ENCODE measurements around the gene FLOT1. TPM values are rescaled to one million over a fixed set of nuclear protein-coding genes. Genes with fewer than 3 reads are reported as not detected.

The FLOT1 gene
- total and polyA plus RNA-seq, 7 donors: 141 to 206 (median 174) TPM

DNA sequence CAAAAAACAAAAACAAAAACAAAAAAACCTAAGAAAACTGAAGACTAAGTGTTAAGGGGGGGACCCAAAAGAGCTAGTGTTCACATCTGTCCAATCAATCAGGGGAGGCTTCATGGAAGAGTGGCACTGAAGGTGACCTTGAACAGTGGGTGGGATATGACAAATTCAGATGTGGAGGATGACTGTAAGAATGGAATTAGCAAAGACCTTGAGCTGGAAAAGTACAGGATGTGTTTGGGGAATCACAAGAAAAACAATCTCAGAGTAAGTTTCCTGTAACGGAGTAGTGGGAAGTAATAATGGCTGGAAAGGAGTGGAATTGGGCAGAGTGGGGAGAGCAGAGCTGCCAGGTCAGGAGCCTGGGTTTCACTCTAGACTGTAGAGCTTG, 4.8 kb upstream of the FLOT1 start:
- peaks cover 3 to 50% (median 42%) of the 10 kb centered on the region in 4 donors for H3K4me1 ChIP-seq
- no peak overlapping the region for H3K4me3 ChIP-seq
- TF ChIP-seq CTCF (IDR thresholded peaks at IDR 0.05): no peak
- no peak for TF ChIP-seq POLR2A (IDR thresholded peaks at IDR 0.05)
- TF ChIP-seq EP300 (IDR thresholded peaks at IDR 0.05): no peak
- TF ChIP-seq POLR2AphosphoS5 (IDR thresholded peaks at IDR 0.05): no peak
- intact Hi-C loops (cut with DNase I): loop anchor here (10.0 kb wide), 1 partner anchor 338 kb away; no protein-coding TSS in a partner anchor
- no peaks in the 10 kb centered on the region for H3K27me3 ChIP-seq
- DNase-seq: no peak
- peak overlapping the region in 3 of 4 donors; percentile 87 to 93 (median 90) for H3K27ac ChIP-seq
- 56 to 82% methylated on average over 1 of the region's 1 CpG for WGBS, 2 donors
- no peaks in the 10 kb centered on the region for H3K36me3 ChIP-seq
- H3K9me3 ChIP-seq: no peaks in the 10 kb centered on the region

GRCh38 chr6:30744054-30744805, 1.7 kb upstream of the FLOT1 start, which contains the start of gene IER3:
IER3 (minus strand) TSS chr6:30744547; CDS start chr6:30744518, 29 bp downstream.
- peak within 1 kb of the TSS; percentile 90 to 98 (median 96) for H3K27ac ChIP-seq
- peak; percentile 94 for DNase-seq
- no peaks in the 10 kb centered on the region for H3K27me3 ChIP-seq
- no peaks in the 10 kb centered on the region for H3K9me3 ChIP-seq
- peaks cover 3 to 52% (median 40%) of the 10 kb centered on the region in 4 donors for H3K4me1 ChIP-seq
- intact Hi-C loops (cut with DNase I): loop anchor here (5.0 to 10.0 kb wide), 3 partner anchors 83 to 341 kb away; partner anchors contain the start of genes MRPS18B and PPP1R10
- WGBS, 2 donors: 1% methylated on average over 54 of the region's 54 CpGs
- peak within 1 kb of the TSS; percentile 71 to 90 (median 82) for H3K4me3 ChIP-seq
- TF ChIP-seq EP300 (IDR thresholded peaks at IDR 0.05) (peak in 1 of 4 donors; percentile 22), POLR2AphosphoS5 (IDR thresholded peaks at IDR 0.05) (peak; percentile 87 to 98 (median 96)), CTCF (IDR thresholded peaks at IDR 0.05) (peak in 3 of 4 experiments; percentile 46 to 67 (median 57)), POLR2A (IDR thresholded peaks at IDR 0.05) (peak; percentile 87 to 95)
- peaks cover 0 to 21% (median 13%) of the 10 kb centered on the region in 4 donors for H3K36me3 ChIP-seq

DNA sequence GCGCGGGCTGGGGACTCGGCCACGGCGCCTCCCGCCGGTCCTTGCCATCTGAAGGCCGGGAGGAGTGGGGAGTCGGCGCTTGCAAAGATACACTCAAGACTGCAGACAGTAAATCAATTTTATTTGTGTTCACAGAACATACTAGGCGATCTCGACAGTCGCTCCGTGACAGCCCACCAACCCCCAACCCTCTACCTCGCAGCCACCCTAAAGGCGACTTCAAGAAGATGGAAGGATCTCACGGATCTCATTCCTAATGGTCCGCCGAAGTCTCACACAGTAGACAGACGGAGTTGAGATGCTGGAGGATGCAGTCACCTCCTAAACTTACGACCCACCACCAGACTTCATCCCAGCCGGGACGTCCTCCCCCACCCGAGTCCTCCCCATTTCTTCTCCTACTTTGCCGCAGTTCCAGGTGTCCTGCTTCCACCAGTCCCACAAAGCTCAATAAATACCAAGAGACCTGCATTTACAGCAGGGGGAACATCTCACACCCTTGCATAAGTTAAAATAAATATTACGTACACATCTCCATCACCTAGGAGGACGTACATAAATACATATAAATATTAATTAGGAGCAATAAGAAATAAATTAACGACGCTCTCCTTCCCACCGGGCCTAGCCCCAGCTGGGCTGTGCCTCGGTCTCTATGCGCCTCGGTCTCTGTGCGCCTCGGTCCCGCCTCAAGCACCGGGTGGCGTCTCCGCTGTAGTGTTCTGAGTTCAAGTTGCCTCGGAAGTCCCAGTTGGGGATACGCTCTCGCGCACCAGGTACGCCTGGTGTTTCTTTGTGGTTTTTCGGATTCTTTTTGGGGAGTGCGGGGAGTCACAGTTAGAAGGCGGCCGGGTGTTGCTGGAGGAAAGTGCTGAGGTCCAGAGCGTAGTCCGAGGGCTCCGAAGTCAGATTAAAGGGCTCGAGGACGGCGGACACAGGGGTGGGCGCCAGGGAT, 889 bp upstream of the FLOT1 start:
- TF ChIP-seq POLR2A (IDR thresholded peaks at IDR 0.05) (no peak), EP300 (IDR thresholded peaks at IDR 0.05) (no peak), POLR2AphosphoS5 (IDR thresholded peaks at IDR 0.05) (no peak), CTCF (IDR thresholded peaks at IDR 0.05) (no peak)
- peaks cover 7 to 29% (median 18%) of the 10 kb centered on the region in 4 donors for H3K36me3 ChIP-seq
- H3K4me1 ChIP-seq: peaks cover 3 to 52% (median 39%) of the 10 kb centered on the region in 4 donors
- 1 to 3% methylated on average over 55 of the region's 55 CpGs for WGBS, 2 donors
- no peaks in the 10 kb centered on the region for H3K27me3 ChIP-seq
- peak overlapping the region; percentile 90 to 98 (median 96) for H3K27ac ChIP-seq
- no peaks in the 10 kb centered on the region for H3K9me3 ChIP-seq
- intact Hi-C loops (cut with DNase I): loop anchor here (2.0 to 10.0 kb wide), 5 partner anchors 37 to 341 kb away; partner anchors contain the start of genes DDR1, MRPS18B and PPP1R10
- DNase-seq: peak; percentile 79
- peak overlapping the region; percentile 71 to 90 (median 82) for H3K4me3 ChIP-seq

DNA sequence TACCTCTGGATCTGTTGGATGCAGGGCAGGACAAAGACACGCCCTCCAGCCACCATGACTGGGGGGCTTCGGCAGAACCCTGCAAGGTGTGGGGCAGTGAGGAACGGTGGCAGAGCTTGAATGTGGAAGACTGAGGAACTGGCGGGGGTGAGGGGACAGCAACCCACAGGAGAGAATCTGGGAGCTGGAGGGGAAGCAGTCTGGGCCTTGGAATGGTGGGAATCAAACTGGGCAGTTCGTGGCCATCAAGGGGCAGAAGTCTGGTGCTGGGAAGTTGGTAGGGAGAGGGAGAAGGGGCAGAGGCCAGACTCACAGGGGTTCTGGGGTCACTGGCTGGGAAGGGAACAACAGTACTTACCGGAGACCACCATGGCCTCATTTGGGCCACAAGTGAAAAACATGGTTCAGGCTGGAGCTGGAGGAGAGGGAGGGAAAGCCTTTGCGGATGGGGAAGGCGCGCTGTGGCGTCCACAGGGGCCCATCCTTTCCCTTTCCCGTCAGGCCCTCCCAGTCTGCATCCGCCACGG, 635 bp downstream of the FLOT1 start:
- no peak for DNase-seq
- no peaks in the 10 kb centered on the region for H3K27me3 ChIP-seq
- H3K27ac ChIP-seq: peak overlapping the region; percentile 90 to 98 (median 96)
- H3K9me3 ChIP-seq: no peaks in the 10 kb centered on the region
- no peak for TF ChIP-seq CTCF (IDR thresholded peaks at IDR 0.05)
- TF ChIP-seq POLR2A (IDR thresholded peaks at IDR 0.05): no peak
- TF ChIP-seq POLR2AphosphoS5 (IDR thresholded peaks at IDR 0.05): no peak
- no peak for TF ChIP-seq EP300 (IDR thresholded peaks at IDR 0.05)
- WGBS, 2 donors: 6 to 12% methylated on average over 13 of the region's 13 CpGs
- peaks cover 3 to 52% (median 44%) of the 10 kb centered on the region in 4 donors for H3K4me1 ChIP-seq
- intact Hi-C loops (cut with DNase I): loop anchor here (2.0 to 10.0 kb wide), 5 partner anchors 39 to 343 kb away; partner anchors contain the start of genes DDR1, MRPS18B and PPP1R10
- H3K4me3 ChIP-seq: peak overlapping the region; percentile 71 to 90 (median 82)
- peaks cover 16 to 44% (median 22%) of the 10 kb centered on the region in 4 donors for H3K36me3 ChIP-seq
